MM.1S (cell line): Measurements from ENCODE around the gene TRIM25.

Experiments used
- DNase-seq: peaks from one replicate; pipeline ENCODE4 v3.0.0-alpha.2; 2015
- H2AFZ ChIP-seq: fragments of 300-600 bp; sonication (generic); 2 replicates; pipeline ENCODE4 v1.6.0; 2016; ENCODE audit warnings: antibody characterized with exemption, low read length
- H3F3A ChIP-seq: fragments of 300-600 bp; sonication (generic); 2 replicates; pipeline ENCODE4 v1.6.1; 2016; ENCODE audit warnings: mild to moderate bottlenecking, antibody characterized with exemption, low read length, moderate library complexity, mixed read lengths; ENCODE audit not compliant: insufficient read depth
- H3K27ac ChIP-seq: fragments of 300-600 bp; sonication (generic); 2 replicates; pipeline ENCODE4 v1.5.1; 2016; ENCODE audit warnings: mild to moderate bottlenecking, low read length
- H3K27me3 ChIP-seq: fragments of 300-600 bp; sonication (generic); replicated peaks from 2 replicates; pipeline ENCODE4 v1.6.0; 2016; ENCODE audit warnings: low read length; ENCODE audit not compliant: insufficient read depth
- H3K36me3 ChIP-seq: fragments of 300-600 bp; sonication (generic); replicated peaks from 2 replicates; pipeline ENCODE4 v1.6.1; 2016; ENCODE audit warnings: mild to moderate bottlenecking, low read length, mixed read lengths; ENCODE audit not compliant: insufficient read depth
- H3K4me1 ChIP-seq: fragments of 300-600 bp; sonication (generic); 2 replicates; pipeline ENCODE4 v1.6.1; 2016; ENCODE audit warnings: low read length, mixed read lengths
- H3K4me2 ChIP-seq: fragments of 300-600 bp; sonication (generic); 2 replicates; pipeline ENCODE4 v1.6.0; 2016; ENCODE audit warnings: low read depth, low read length
- H3K4me3 ChIP-seq: fragments of 300-600 bp; sonication (generic); 2 replicates; pipeline ENCODE4 v1.5.1; 2016; ENCODE audit warnings: low read length, mixed read lengths
- H3K79me2 ChIP-seq: fragments of 300-600 bp; sonication (generic); 2 replicates; pipeline ENCODE4 v1.6.1; 2016; ENCODE audit warnings: mixed run types, low read length, mixed read lengths
- H3K9ac ChIP-seq: fragments of 300-600 bp; sonication (generic); 2 replicates; pipeline ENCODE4 v1.6.1; 2016; ENCODE audit warnings: low read length, mixed read lengths
- H3K9me2 ChIP-seq: fragments of 300-600 bp; sonication (generic); replicated peaks from 2 replicates; pipeline ENCODE4 v1.6.1; 2016; ENCODE audit warnings: mild to moderate bottlenecking, low read length, mixed read lengths; ENCODE audit not compliant: insufficient read depth
- H3K9me3 ChIP-seq: fragments of 300-600 bp; sonication (generic); replicated peaks from 2 replicates; pipeline ENCODE4 v1.6.1; 2016; ENCODE audit warnings: mild to moderate bottlenecking, low read length, mixed read lengths; ENCODE audit not compliant: insufficient read depth
- H4K20me1 ChIP-seq: fragments of 300-600 bp; sonication (generic); 2 replicates; pipeline ENCODE4 v1.6.1; 2016; ENCODE audit warnings: mild to moderate bottlenecking, low read length, moderate library complexity, mixed read lengths; ENCODE audit not compliant: insufficient read depth
- EZH2 ChIP-seq: fragments of 300-600 bp; sonication (generic); optimal IDR thresholded peaks from 2 replicates; pipeline ENCODE3; 2017; ENCODE audit warnings: low read depth, mild to moderate bottlenecking, antibody characterized with exemption, low read length, mixed read lengths
- EZH2phosphoT487 ChIP-seq: fragments of 300-600 bp; sonication (generic); IDR thresholded peaks from 2 replicates; pipeline ENCODE4 v1.6.1; 2018; ENCODE audit warnings: antibody characterized with exemption, low read length
- TF ChIP-seq, protein P1 (sequence below): fragments of 300-600 bp; sonication (generic); IDR thresholded peaks from 2 replicates; pipeline ENCODE4 v1.5.1; 2016; ENCODE audit warnings: antibody characterized with exemption, low read length, mixed read lengths

The TRIM25 gene

DNA sequence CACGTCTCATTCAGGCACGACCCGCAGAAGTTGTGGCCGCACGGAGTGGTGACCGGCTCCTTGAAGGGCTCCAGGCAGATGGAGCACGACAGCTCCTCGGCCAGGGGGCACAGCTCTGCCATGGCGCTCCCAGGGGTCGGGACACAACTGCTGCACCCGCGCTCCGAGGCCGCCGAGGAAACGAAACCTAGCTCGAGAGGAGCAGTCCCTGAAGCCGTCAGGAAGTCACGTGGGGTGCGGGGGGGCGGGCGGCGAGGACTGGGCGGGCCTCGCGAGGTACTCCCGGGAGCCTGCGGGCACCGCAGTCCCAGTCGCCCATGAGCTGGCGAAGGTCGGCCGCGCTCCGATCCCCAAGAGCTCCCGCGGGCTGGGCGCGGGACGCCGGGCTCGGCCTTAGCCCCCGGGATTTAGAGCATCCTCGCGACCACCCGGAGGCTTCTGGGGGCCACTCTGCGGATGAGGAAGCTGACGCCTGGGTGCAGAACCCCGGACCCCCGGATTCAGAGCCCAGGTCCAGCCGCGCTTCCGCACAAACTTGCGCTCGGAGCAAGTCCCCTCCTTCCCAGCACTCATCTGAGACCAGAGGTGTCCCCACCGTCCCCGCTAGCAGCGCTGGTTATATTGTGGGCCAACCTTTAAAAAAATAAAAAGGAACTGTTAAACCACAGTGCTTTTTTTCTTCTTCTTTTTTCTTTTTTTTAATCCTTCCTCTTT is at the start of gene TRIM25:
TSS of gene TRIM25 (minus strand) at position 183 of the 714 bp plus-strand sequence. CDS start at position 122, 61 bp downstream.
- Histone ChIP-seq H3K9ac (peak within 1 kb of the TSS; percentile 89), H3K4me1 (peaks cover 9% of the 10 kb centered on the region), H3K9me3 (no peaks in the 10 kb centered on the region), H3K36me3 (no peaks in the 10 kb centered on the region), H3K4me3 (peak within 1 kb of the TSS; percentile 87), H3K27me3 (no peaks in the 10 kb centered on the region), H3K27ac (peak within 1 kb of the TSS; percentile 82), H3F3A (peaks cover 21% of the 10 kb centered on the region), H2AFZ (peak within 1 kb of the TSS; percentile 67), H3K4me2 (peak within 1 kb of the TSS; percentile 93), H3K79me2 (peaks cover 53% of the 10 kb centered on the region), H3K9me2 (no peaks in the 10 kb centered on the region), H4K20me1 (peaks cover 13% of the 10 kb centered on the region)
- TF ChIP-seq, protein P1, sequence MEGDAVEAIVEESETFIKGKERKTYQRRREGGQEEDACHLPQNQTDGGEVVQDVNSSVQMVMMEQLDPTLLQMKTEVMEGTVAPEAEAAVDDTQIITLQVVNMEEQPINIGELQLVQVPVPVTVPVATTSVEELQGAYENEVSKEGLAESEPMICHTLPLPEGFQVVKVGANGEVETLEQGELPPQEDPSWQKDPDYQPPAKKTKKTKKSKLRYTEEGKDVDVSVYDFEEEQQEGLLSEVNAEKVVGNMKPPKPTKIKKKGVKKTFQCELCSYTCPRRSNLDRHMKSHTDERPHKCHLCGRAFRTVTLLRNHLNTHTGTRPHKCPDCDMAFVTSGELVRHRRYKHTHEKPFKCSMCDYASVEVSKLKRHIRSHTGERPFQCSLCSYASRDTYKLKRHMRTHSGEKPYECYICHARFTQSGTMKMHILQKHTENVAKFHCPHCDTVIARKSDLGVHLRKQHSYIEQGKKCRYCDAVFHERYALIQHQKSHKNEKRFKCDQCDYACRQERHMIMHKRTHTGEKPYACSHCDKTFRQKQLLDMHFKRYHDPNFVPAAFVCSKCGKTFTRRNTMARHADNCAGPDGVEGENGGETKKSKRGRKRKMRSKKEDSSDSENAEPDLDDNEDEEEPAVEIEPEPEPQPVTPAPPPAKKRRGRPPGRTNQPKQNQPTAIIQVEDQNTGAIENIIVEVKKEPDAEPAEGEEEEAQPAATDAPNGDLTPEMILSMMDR, result no peak
- no peak for TF ChIP-seq EZH2phosphoT487
- peak; percentile 94 for DNase-seq

GRCh38 chr17:56960596-56961538 is 47.0 kb upstream of the TRIM25 start, which contains the start of gene COIL:
COIL (minus strand) TSS chr17:56961050; CDS start chr17:56961019, 31 bp downstream.
- Histone ChIP-seq H3K27ac (peak within 1 kb of the TSS; percentile 85), H2AFZ (peak within 1 kb of the TSS; percentile 92), H3K27me3 (no peaks in the 10 kb centered on the region), H3K9me3 (no peaks in the 10 kb centered on the region), H3K4me1 (0 out of 2 replicates have a peak, but pooled peaks cover 6% of the 10 kb centered on the region), H3K9ac (peak within 1 kb of the TSS; percentile 97), H3K36me3 (no peaks in the 10 kb centered on the region), H3F3A (no peaks in the 10 kb centered on the region), H4K20me1 (no peaks in the 10 kb centered on the region), H3K4me3 (peak within 1 kb of the TSS; percentile 97), H3K4me2 (peak within 1 kb of the TSS; percentile 43), H3K9me2 (no peaks in the 10 kb centered on the region), H3K79me2 (peaks cover 44% of the 10 kb centered on the region)
- peak; percentile 92 for DNase-seq
- TF ChIP-seq, protein P1, result peak; percentile 98
- no peak for TF ChIP-seq EZH2phosphoT487

DNA sequence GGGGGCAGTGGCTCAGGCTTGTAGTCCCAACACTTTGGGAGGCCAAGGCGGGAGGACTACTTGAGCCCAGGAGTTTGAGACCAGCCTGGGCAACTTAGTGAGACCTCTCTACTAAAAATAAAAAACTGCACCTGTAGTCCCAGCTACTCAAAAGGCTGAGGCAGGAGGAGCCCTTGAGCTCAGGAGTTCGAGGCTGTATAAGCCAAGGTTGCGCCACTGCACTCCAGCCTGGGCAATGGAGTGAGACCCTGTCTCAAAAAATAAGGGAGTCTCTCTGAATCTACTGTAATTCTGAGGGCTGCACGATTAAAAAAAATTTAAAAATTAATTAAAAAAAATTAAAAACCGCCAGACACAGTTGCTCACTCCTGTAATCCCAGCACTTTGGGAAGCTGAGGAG is 43.1 kb upstream of the TRIM25 start:
- no peaks in the 10 kb centered on the region for H4K20me1 ChIP-seq
- H3K79me2 ChIP-seq, result peaks cover 76% of the 10 kb centered on the region
- H3K9ac ChIP-seq, result no peak overlapping the region
- no peak for DNase-seq
- no peak overlapping the region for H3K4me2 ChIP-seq
- no peaks in the 10 kb centered on the region for H3K27me3 ChIP-seq
- H3K4me1 ChIP-seq, result 0 out of 2 replicates have a peak, but pooled peaks cover 6% of the 10 kb centered on the region
- no peaks in the 10 kb centered on the region for H3K36me3 ChIP-seq
- no peaks in the 10 kb centered on the region for H3F3A ChIP-seq
- TF ChIP-seq EZH2 (no peak), EZH2phosphoT487 (no peak)
- TF ChIP-seq, protein P1, result no peak
- H3K27ac ChIP-seq, result no peak overlapping the region
- no peak overlapping the region for H2AFZ ChIP-seq
- H3K9me3 ChIP-seq, result no peaks in the 10 kb centered on the region
- H3K4me3 ChIP-seq, result no peak overlapping the region
- H3K9me2 ChIP-seq, result no peaks in the 10 kb centered on the region
